B cell (primary cell): ENCODE measurements around the gene AMZ1. TPM values are rescaled to one million over a fixed set of nuclear protein-coding genes. Genes with fewer than 3 reads are reported as not detected.

ENCODE experiments used
- ATAC-seq: fragments of 200-7000 bp; cut with Tn5 transposase; one replicate; pipeline ENCODE4 v1.10.0; 2021; ENCODE audit warnings: low read depth, mild to moderate bottlenecking, moderate number of reproducible peaks, moderate library complexity
- CTCF ChIA-PET: fragments of 350-600 bp; sonication (Branson Sonifier 250); formaldehyde crosslinking; loops from one replicate; lab custom pipeline; 2021; ENCODE audit warnings: antibody characterized with exemption, inconsistent platforms; lab: Charles Lee
- POLR2A ChIA-PET: fragments of 350-600 bp; sonication (Branson Sonifier 250); formaldehyde crosslinking; loops from one replicate; lab custom pipeline; 2021; ENCODE audit warnings: antibody characterized with exemption; lab: Charles Lee
- DNase-seq: peaks from one replicate; pipeline ENCODE4 v3.0.0; 2013
- H2AFZ ChIP-seq: 2 replicates; pipeline ENCODE4 v1.6.1; 2012; ENCODE audit warnings: mild to moderate bottlenecking, low read depth, low read length; ENCODE audit not compliant: insufficient read depth, poor library complexity, severe bottlenecking
- H3K27ac ChIP-seq, 2 donors: 1 replicate in 1 of 2; 2 replicates in 1 of 2; pipeline ENCODE4 v1.5.1; 2012 to 2013; ENCODE audit warnings: low read length in 2 of 2, mild to moderate bottlenecking in 2 of 2, moderate library complexity in 1 of 2
- H3K27me3 ChIP-seq, 4 experiments: fragments of 200-600 bp in 1 of 4; sonication (generic) in 1 of 4; replicated peaks in 1 of 4; 1 replicate in 2 of 4; 2 replicates in 2 of 4; pipeline versions ENCODE4 v1.6.1 to v1.7.0; 2013 to 2016; ENCODE audit warnings: low read length in 3 of 4, mild to moderate bottlenecking in 2 of 4, mixed read lengths in 1 of 4, moderate library complexity in 1 of 4; ENCODE audit not compliant: insufficient read depth in 4 of 4, control insufficient read depth in 3 of 4; ENCODE audit errors: control extremely low read depth in 1 of 4
- H3K36me3 ChIP-seq, 2 experiments: replicated peaks in 1 of 2; 1 replicate in 1 of 2; 2 replicates in 1 of 2; pipeline versions ENCODE4 v1.6.1 to v1.7.1; 2013; ENCODE audit warnings: low read length in 1 of 2; ENCODE audit not compliant: insufficient read depth in 2 of 2, control insufficient read depth in 1 of 2; ENCODE audit errors: control extremely low read depth in 1 of 2, extremely low read depth in 1 of 2
- H3K4me1 ChIP-seq, 2 donors: fragments of 200-600 bp in 1 of 2; sonication (generic) in 1 of 2; 1 replicate in 1 of 2; 2 replicates in 1 of 2; pipeline versions ENCODE4 v1.5.1 to v1.6.1; 2013 to 2017; ENCODE audit warnings: low read length in 2 of 2; ENCODE audit not compliant: control insufficient read depth in 2 of 2, insufficient read depth in 2 of 2
- H3K4me2 ChIP-seq: replicated peaks from 2 replicates; pipeline ENCODE3; 2012; ENCODE audit warnings: mild to moderate bottlenecking, low read depth, low read length; ENCODE audit not compliant: poor library complexity, severe bottlenecking
- H3K4me3 ChIP-seq, 5 experiments: fragments of 200-600 bp in 1 of 5; sonication (generic) in 1 of 5; 1 replicate in 3 of 5; 2 replicates in 2 of 5; pipeline versions ENCODE4 v1.5.1 to v1.7.0; 2011 to 2016; ENCODE audit warnings: low read length in 4 of 5, mild to moderate bottlenecking in 4 of 5, low read depth in 2 of 5, control low read depth in 1 of 5, moderate library complexity in 1 of 5; ENCODE audit not compliant: insufficient read depth in 1 of 5; ENCODE audit errors: control extremely low read depth in 1 of 5, extremely low read depth in 1 of 5
- H3K79me2 ChIP-seq: fragments of 200-600 bp; sonication (generic); one replicate; pipeline ENCODE4 v1.6.0; 2016; ENCODE audit warnings: low read length; ENCODE audit not compliant: control insufficient read depth, insufficient read depth
- H3K9ac ChIP-seq: fragments of 200-600 bp; sonication (generic); 2 replicates; pipeline ENCODE4 v1.6.1; 2017; ENCODE audit warnings: mild to moderate bottlenecking, low read length, moderate library complexity
- H3K9me3 ChIP-seq, 3 donors: one replicate each; pipeline versions ENCODE4 v1.6.1 to v1.7.1; 2013; ENCODE audit warnings: low read length in 2 of 3; ENCODE audit not compliant: control insufficient read depth in 2 of 3, insufficient read depth in 1 of 3; ENCODE audit errors: control extremely low read depth in 1 of 3
- H4K20me1 ChIP-seq: 2 replicates; pipeline ENCODE4 v1.6.0; 2012; ENCODE audit warnings: mild to moderate bottlenecking, low read length; ENCODE audit not compliant: insufficient read depth, control insufficient read depth, poor library complexity, severe bottlenecking
- H3K27ac Mint-ChIP-seq: one replicate; pipeline ENCODE4 v1.8.0; 2021; ENCODE audit warnings: mixed read lengths
- H3K27me3 Mint-ChIP-seq: one replicate; pipeline ENCODE4 v1.8.0; 2021; ENCODE audit warnings: mixed read lengths
- H3K4me1 Mint-ChIP-seq: one replicate; pipeline ENCODE4 v1.8.0; 2021; ENCODE audit warnings: mixed read lengths
- H3K4me3 Mint-ChIP-seq: one replicate; pipeline ENCODE4 v1.8.0; 2021; ENCODE audit warnings: mixed read lengths
- H3K9me3 Mint-ChIP-seq: one replicate; pipeline ENCODE4 v1.8.0; 2022; ENCODE audit warnings: mixed read lengths; ENCODE audit not compliant: insufficient read depth
- EZH2 ChIP-seq: IDR thresholded peaks from 2 replicates; pipeline ENCODE4 v1.6.1; 2012; ENCODE audit warnings: borderline replicate concordance, low read depth, mild to moderate bottlenecking, moderate library complexity, low read length; ENCODE audit not compliant: insufficient read depth, poor library complexity, severe bottlenecking
- WGBS: methylation state at CpG from one replicate; pipeline ENCODE4 v1.1.5; 2013; ENCODE audit warnings: missing lambda C conversion rate; ENCODE audit not compliant: insufficient coverage; 5-methylcytosine and 5-hydroxymethylcytosine counted together
- intact Hi-C: fragments of 100-400 bp; cut with micrococcal nuclease; formaldehyde crosslinking; loops from one replicate; pipeline ENCODE4 v1.10.0; 2022
- polyA plus RNA-seq: library from polyadenylated mRNA; depleted of rRNA; stranded (reverse); fragments of >200 nt; gene quantifications from 2 replicates; pipeline ENCODE4 v1.2.3, GENCODE V29; 2012
- total RNA-seq, 2 donors: library from RNA; stranded (reverse); fragments of 120-200 nt in 1 of 2; gene quantifications; 1 replicate in 1 of 2; 2 replicates in 1 of 2; pipeline versions ENCODE4 v1.2.3 to v1.2.4, GENCODE V29; 2013 to 2022
- TF ChIP-seq, protein P1 (sequence below): fragments of 200-600 bp; IDR thresholded peaks from one replicate; pipeline ENCODE4 v1.8.0; 2022; ENCODE audit warnings: antibody characterized with exemption, mild to moderate bottlenecking

AMZ1 gene
- total and polyA plus RNA-seq, 2 donors (not counting 1 experiment from before 2014, with no cell fraction given), result 0.73 to 13.2 TPM

GRCh38 chr7:2754912-2755311 is 66.9 kb downstream of the AMZ1 start:
- no peak overlapping the region for H3K4me2 ChIP-seq
- TF ChIP-seq, protein P1, sequence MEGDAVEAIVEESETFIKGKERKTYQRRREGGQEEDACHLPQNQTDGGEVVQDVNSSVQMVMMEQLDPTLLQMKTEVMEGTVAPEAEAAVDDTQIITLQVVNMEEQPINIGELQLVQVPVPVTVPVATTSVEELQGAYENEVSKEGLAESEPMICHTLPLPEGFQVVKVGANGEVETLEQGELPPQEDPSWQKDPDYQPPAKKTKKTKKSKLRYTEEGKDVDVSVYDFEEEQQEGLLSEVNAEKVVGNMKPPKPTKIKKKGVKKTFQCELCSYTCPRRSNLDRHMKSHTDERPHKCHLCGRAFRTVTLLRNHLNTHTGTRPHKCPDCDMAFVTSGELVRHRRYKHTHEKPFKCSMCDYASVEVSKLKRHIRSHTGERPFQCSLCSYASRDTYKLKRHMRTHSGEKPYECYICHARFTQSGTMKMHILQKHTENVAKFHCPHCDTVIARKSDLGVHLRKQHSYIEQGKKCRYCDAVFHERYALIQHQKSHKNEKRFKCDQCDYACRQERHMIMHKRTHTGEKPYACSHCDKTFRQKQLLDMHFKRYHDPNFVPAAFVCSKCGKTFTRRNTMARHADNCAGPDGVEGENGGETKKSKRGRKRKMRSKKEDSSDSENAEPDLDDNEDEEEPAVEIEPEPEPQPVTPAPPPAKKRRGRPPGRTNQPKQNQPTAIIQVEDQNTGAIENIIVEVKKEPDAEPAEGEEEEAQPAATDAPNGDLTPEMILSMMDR, result no peak
- no peak for TF ChIP-seq EZH2
- ChIA-PET CTCF (no interaction called here), POLR2A (no interaction called here)
- WGBS, result 97% methylated on average over 8 of the region's 10 CpGs
- no peaks in the 10 kb centered on the region for H3K27me3 ChIP-seq
- peaks cover 7 to 10% of the 10 kb centered on the region in 2 donors for H3K4me1 ChIP-seq
- no peaks in the 10 kb centered on the region for H3K9me3 ChIP-seq
- H2AFZ ChIP-seq, result no peak overlapping the region
- DNase-seq (no peak), ATAC-seq (no peak)
- Mint-ChIP-seq H3K4me3 (no peak overlapping the region), H3K9me3 (no peaks in the 10 kb centered on the region), H3K27ac (no peak overlapping the region), H3K27me3 (no peaks in the 10 kb centered on the region), H3K4me1 (peaks cover 49% of the 10 kb centered on the region)
- intact Hi-C loops, result no loop called here
- peaks cover 0 to 15% of the 10 kb centered on the region in 2 experiments for H3K36me3 ChIP-seq
- no peak overlapping the region for H3K9ac ChIP-seq
- H3K79me2 ChIP-seq, result peaks cover 42% of the 10 kb centered on the region
- H3K4me3 ChIP-seq, result no peak overlapping the region
- peaks cover 30% of the 10 kb centered on the region for H4K20me1 ChIP-seq
- H3K27ac ChIP-seq, result no peak overlapping the region

- ChIA-PET CTCF (no interaction called here), POLR2A (no interaction called here)
- Histone ChIP-seq H3K4me3 (no peak overlapping the region), H2AFZ (no peak overlapping the region), H3K36me3 (peaks cover 0 to 17% of the 10 kb centered on the region in 2 experiments), H4K20me1 (peaks cover 34% of the 10 kb centered on the region), H3K27ac (no peak overlapping the region), H3K79me2 (peaks cover 39% of the 10 kb centered on the region), H3K27me3 (no peaks in the 10 kb centered on the region), H3K4me1 (peaks cover 7 to 10% of the 10 kb centered on the region in 2 donors), H3K4me2 (no peak overlapping the region), H3K9ac (no peak overlapping the region), H3K9me3 (no peaks in the 10 kb centered on the region)
- intact Hi-C loops, result no loop called here
- no peaks in the 10 kb centered on the region for H3K9me3 Mint-ChIP-seq
- ATAC-seq (no peak), DNase-seq (no peak)
- H3K27ac Mint-ChIP-seq, result no peak overlapping the region
- TF ChIP-seq, protein P1, result no peak
- no peak for TF ChIP-seq EZH2
- H3K27me3 Mint-ChIP-seq, result no peaks in the 10 kb centered on the region
- H3K4me3 Mint-ChIP-seq, result no peak overlapping the region
- peaks cover 53% of the 10 kb centered on the region for H3K4me1 Mint-ChIP-seq
Observed at GRCh38 chr7:2755531-2755930, 67.5 kb downstream of the AMZ1 start.
